Activated CD4-positive, alpha-beta T cell treated with anti-CD3 and anti-CD28 coated beads, Interleukin-2, amount 50 U/mL, for 24 hours (primary cell): ENCODE measurements around the gene STAMBPL1.
"Not testable (repeated sequence)": the region's sequence is repeated elsewhere in the genome, so short reads cannot be mapped to it uniquely, and the experiment has no call there.

ENCODE experiments used
- DNase-seq, 2 donors: peaks; one replicate each; pipeline ENCODE4 v3.0.0-alpha.2; 2020; ENCODE audit warnings: low read depth in 1 of 2, low spot score in 1 of 2

The STAMBPL1 gene

GRCh38 chr10:88918191-88918905 lies 38.3 kb downstream of the STAMBPL1 start:
- no peak for DNase-seq

GRCh38 chr10:88919041-88919440 lies 39.0 kb downstream of the STAMBPL1 start:
- no peak for DNase-seq

- no peak for DNase-seq
Observed at GRCh38 chr10:88920198-88920597, 40.2 kb downstream of the STAMBPL1 start.

- no peak for DNase-seq
Observed at GRCh38 chr10:88920986-88921593, 41.0 kb downstream of the STAMBPL1 start.

GRCh38 chr10:88922041-88922440 lies 42.0 kb downstream of the STAMBPL1 start:
- DNase-seq: no peak

GRCh38 chr10:88923520-88923919 lies 43.5 kb downstream of the STAMBPL1 start:
- no peak for DNase-seq

GRCh38 chr10:88926566-88927415 lies 46.7 kb downstream of the STAMBPL1 start:
- DNase-seq: no peak

GRCh38 chr10:88927416-88927690 lies 47.3 kb downstream of the STAMBPL1 start:
- no peak for DNase-seq

GRCh38 chr10:88928254-88928653 lies 48.2 kb downstream of the STAMBPL1 start:
- no peak for DNase-seq

- DNase-seq: no peak
Observed at GRCh38 chr10:88931548-88931947, 51.5 kb downstream of the STAMBPL1 start.

GRCh38 chr10:88932029-88932428 lies 52.0 kb downstream of the STAMBPL1 start:
- DNase-seq: not testable (repeated sequence)

- DNase-seq: peak in 1 of 2 donors; percentile 37
Observed at GRCh38 chr10:88932539-88933256, 52.7 kb downstream of the STAMBPL1 start.

GRCh38 chr10:88933564-88933963 lies 53.5 kb downstream of the STAMBPL1 start:
- DNase-seq: no peak

GRCh38 chr10:88934900-88935672 lies 55.0 kb downstream of the STAMBPL1 start:
- peak; percentile 44 to 70 for DNase-seq

- DNase-seq: no peak
Observed at GRCh38 chr10:88936656-88937055, 56.6 kb downstream of the STAMBPL1 start.

- DNase-seq: no peak
Observed at GRCh38 chr10:88938039-88938438, 58.0 kb downstream of the STAMBPL1 start.

GRCh38 chr10:88938938-88939337 lies 58.9 kb downstream of the STAMBPL1 start:
- DNase-seq: no peak

- DNase-seq: no peak
Observed at GRCh38 chr10:88941026-88941425, 61.0 kb downstream of the STAMBPL1 start.

- no peak for DNase-seq
Observed at GRCh38 chr10:88943778-88944177, 63.7 kb downstream of the STAMBPL1 start.

- DNase-seq: no peak
Observed at GRCh38 chr10:88944813-88945212, 64.8 kb downstream of the STAMBPL1 start.

- DNase-seq: no peak
Observed at GRCh38 chr10:88946200-88946599, 66.2 kb downstream of the STAMBPL1 start.
